Activated CD4-positive, alpha-beta T cell treated with anti-CD3 and anti-CD28 coated beads, Interleukin-2, amount 50 U/mL, for 1 hour (primary cell): ENCODE results near the gene FAM149A.

Experiments
- DNase-seq: peaks from one replicate; pipeline ENCODE4 v3.0.0-alpha.2; 2020

The FAM149A gene

GRCh38 chr4:186105647-186106321, 1.3 kb downstream of the FAM149A start:
- DNase-seq = no peak

GRCh38 chr4:186107947-186108346, 3.4 kb downstream of the FAM149A start:
- no peak for DNase-seq

DNA sequence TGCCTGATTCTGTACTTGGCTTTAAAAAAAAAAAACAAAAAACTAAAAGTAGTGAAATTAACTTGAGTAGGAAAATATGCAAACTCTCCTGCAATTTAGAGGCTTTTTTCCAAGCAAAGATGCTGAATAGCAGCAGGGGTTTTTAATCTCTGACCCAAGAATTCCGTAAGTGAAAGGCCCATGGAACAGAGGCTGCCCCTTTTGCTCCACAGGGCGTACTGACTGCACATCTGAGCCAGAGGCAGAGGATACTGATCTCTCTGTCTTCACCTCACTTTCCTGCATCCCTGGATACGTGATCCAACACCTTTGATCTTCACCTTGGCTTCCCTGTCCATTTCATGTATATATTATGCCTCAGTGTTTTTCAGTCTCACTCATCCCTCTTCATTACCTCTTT, 3.9 kb downstream of the FAM149A start:
- no peak for DNase-seq

DNA sequence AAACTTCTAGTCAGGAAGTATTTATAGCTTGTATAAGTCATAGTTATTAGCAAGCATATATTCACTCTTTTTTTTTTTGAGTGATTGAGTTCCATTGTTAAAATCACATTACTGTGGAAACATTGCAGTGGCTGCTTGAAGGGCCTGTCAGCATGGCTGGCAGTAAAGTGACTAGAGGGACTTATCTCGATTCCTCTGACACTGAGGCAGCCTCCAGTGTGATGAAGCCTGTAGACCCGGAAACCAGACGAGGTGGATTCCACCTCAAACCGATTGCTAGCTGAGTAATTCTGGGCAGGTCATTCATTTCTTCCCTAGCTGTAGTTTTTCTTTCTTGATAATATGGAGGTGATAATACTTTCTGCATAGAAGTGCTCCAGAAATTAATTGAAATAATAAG, 4.7 kb downstream of the FAM149A start:
- no peak for DNase-seq

GRCh38 chr4:186116697-186117096, 12.2 kb downstream of the FAM149A start:
- no peak for DNase-seq

DNA sequence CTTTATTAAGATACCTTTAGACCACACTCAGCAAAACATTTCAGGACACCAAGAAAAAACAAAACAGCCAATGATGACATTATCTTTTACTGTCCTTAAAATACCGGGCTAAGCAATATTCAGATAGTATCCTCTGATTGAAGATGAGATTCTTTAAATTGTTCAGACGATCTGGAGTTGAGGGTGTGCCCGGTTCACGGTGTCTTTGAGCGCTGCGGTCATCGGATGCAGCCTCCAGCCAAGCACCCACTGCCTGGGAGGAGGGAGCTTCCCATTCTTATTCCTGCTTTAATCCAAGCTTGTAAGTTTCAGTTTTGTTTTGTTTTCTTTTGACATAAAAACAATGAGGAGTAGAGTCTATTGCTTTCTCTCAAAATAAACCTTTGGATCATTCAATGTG, 14.1 kb downstream of the FAM149A start:
- no peak for DNase-seq

DNA sequence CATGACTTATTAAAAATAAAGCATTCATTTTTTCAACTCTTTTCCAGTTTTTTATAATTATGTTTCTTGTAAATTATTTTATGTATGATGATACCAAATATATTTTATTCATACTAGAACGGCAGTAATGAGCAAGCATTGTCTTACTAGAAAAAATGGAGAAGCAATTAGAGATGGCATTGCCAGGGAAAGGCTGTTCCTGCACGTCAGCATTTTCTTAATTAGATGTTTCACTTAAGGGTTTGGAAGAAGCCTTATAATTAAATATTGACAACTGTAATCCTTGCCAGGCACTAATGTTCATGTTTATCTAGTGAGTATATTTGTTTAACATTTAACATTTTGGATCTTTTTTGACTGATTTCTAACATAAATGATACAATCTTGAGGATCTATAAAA, 16.6 kb downstream of the FAM149A start:
- no peak for DNase-seq

DNA sequence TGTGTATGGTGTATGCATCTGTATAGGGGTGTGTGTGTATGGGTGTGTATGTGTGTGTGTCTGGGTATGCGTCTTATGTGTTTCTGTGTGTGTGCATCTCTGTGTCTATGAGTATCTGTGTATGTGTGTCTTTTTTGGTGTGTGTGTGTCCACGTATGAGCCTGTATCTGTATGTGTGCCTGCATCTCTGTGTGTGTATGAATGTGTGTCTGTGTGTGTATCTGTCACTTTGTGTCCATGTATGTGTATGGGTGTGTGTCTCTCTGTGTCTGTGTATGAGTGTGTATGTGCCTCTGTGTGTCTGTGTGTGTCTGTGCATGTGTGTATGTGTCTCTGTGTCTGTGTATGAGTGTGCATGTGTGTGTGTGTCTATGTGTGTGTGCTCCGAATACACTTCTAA, 24.3 kb downstream of the FAM149A start:
- DNase-seq = no peak

DNA sequence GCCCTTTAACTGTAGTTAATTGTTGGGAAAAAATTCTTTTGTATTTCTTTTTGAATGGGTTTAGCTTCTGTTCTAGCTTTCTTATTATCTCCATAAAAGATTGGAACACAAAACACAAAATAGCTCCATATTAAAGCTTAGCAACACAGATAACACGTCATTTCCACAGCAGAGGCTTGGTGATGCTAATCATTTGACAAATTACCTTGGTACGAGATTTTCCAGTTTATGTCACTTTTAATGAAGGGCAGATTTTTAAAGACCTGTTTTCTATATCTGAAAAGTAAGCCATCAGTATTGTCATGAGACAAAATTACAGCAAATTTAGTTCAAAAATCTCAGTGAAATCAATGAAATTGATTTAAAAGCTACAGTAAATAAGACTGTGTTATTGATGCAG, 27.4 kb downstream of the FAM149A start:
- DNase-seq = no peak

DNA sequence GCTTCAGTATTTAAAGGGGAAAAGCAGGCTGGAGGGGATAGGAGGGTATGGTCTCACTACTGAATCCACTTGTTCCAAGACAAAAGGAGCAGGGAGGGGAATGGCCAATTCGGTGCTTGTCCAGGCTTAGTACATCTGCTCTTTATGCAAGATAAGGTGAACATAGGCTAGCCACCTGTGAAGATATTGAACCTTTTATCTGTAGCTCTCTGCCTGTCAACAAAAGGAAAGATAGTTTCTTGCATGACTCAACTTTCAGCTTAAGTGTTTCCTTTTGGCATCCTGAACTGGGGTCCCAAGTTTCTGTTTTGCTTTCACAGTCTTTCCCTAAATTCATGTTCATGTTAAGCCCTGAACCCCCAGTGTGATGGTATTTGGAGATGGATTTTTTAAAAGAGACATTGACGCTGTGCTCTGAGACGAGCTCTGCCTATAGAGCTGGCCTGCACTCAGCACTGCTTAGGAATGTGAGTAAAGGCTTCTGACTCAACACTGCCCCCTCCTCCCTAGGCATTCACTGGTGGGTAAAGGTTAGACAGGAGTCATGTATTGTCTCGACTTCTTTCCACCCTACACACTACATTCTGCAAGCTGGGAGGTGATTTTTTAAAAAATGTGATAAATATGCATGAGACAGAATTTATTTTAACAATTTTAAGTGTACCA, 28.2 kb downstream of the FAM149A start:
- no peak for DNase-seq

GRCh38 chr4:186134257-186134656, 29.8 kb downstream of the FAM149A start:
- DNase-seq = no peak

DNA sequence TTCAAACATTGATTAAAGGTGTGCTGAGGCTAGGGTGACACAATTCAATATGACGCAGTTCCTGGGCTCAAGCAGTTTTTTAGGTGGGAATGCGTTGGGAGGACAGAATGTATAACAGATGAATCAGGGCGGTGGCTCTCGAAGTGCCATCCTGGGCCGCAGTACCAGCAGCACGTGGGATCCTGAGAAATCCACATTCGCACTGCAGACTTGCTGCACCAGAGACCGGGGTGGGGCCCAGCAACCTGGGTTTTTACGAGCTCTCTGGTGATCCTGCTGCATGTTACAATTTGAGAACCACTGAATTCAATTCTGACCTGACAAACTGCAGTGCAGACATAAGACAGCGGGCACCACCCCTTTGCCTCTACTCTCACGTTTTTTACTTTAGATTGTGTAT, 30.4 kb downstream of the FAM149A start:
- no peak for DNase-seq

- no peak for DNase-seq
These were observed 32.8 kb downstream of the FAM149A start for GRCh38 chr4:186137196-186137794.

DNA sequence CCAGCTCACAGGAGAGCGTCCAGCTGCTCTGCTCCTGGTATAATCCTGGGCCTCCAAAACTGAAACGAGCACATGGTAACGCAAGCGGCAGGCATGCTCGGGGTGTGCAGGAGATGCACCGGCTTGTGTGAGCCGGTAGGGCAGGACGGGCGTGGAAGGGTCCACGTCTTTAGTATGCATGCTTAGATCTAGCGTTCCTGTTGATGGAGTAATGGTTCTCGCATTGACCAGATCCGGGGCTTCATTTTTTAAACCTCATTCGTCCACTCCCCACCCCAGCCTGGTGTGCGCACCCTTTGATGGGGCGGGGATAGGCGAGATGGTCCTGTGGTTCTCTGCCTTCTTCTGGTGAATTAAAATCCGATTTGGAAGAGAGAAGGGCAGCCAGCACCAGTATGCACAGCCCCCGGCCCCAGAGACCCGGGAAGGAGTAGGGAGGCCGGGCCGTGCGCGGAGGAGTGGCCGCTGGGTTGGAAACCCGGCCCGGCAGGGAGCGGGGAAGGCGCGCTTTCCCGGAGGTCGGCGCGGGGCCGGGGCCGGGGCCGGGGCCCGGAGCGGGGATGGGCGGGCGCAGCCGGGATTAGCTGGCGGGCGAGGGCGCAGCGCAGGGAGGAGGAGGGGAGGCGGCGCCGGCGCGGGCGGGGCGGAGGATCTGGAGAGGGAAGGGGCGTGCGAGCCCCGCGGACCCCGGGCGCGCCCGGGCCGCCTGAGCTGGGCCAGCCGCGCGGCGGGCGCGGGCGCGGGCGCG, 39.9 kb downstream of the FAM149A start:
- no peak for DNase-seq

GRCh38 chr4:186144946-186145569, 40.6 kb downstream of the FAM149A start:
- DNase-seq = no peak

DNA sequence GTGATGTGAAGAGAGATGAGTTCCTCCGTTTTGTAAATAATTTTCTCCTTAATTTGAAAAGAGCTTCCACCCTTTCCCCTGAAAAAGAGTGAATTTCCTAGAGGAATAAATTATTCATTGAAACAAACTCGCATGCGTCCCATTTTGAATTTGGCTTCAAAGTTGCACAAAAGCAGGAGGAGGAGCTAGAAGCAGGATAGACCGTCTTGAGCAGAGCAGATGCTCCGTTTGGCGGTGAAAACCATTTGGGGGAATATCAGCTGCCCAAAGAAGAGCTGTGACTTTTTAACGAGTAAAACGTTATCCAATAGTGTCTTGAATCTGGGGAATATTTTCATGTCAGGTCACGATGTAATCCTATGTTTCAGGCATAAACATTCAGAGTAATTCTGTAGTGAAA, 42.0 kb downstream of the FAM149A start:
- DNase-seq = no peak

DNA sequence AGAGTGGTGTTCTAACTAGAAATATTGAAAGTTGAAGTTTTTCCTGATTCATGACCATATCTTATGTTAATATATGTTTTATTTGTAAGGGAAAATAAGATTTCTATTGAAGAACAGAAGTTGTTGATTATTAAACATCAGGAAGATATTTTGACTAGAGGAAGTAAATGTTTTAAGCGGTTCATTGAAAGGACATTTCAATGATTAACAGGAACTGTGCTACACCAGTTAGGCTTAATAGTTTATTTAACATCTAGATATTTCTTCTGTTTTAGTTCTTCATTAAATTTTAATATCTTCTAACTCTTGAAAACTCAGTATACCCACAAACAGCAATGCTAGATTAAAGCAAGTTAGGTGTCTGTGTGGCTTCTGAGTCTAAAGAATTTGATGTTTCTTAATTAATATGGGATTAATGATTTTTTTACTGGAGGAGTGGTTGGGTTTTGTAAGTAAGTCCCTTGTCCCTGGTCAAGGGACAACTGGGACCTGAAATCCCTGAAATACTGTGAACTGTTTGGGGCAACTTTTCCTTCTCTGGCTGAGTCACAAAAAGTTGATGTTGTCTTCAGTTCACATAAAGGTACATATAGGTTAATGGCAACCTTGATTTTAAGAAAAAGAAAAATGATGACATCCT, 44.0 kb downstream of the FAM149A start:
- no peak for DNase-seq

- DNase-seq = no peak
These were observed 45.4 kb downstream of the FAM149A start for GRCh38 chr4:186149872-186150271.

- DNase-seq = no peak
These were observed 46.4 kb downstream of the FAM149A start for GRCh38 chr4:186150926-186151325.

GRCh38 chr4:186151499-186151898, 47.0 kb downstream of the FAM149A start:
- no peak for DNase-seq

GRCh38 chr4:186158021-186158813, 53.7 kb downstream of the FAM149A start:
- DNase-seq = no peak

GRCh38 chr4:186158966-186159365, 54.5 kb downstream of the FAM149A start:
- DNase-seq = no peak
